Fibroblast of skin of abdomen (primary cell): ENCODE results near the gene CMKLR1.

Source experiments
- DNase-seq: peaks from one replicate; pipeline ENCODE4 v3.0.0-alpha.2; 2013

Gene CMKLR1

DNA sequence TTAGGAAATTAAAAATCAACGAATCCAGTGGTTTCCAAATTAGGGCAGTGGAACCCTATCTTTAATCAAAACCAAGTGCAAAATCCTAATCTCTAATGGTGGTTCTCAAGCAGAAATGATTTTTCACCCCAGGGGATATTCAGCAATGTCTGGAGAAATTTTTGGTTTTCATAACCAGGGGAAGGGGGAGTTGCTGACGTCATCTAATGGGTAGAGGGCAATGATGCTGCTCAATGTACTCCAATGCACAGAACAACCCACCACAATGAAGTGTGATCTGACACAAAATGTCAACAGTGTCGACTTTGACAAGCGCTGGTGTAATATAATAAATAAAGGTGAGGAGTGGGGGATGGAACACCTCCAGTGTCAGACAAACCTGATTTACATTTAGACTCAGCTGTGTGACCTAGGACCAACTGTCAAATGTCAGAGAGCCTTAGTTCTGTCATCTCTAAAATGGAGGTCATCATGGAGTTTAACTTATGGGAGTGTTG, 81.5 kb downstream of the CMKLR1 start:
- no peak for DNase-seq

DNA sequence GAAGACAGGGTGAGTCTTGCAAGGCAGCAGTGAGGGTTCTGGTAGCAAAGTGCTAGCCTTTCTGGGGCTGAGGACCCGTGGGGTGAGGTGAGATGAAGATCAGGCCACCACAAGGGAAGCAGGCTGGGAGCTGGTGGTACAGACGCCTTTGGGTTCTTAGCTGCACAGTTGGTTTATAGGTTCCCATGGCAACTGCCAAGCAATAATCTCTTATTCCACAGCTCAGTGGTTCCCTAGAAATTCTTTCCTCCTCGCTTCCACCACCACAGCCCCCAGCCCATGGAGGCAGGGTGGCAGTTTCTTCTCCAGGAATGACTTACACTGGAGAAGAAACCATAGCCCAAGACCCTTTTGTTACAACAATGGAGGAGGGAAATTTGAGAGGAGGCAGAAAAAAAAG, 82.1 kb downstream of the CMKLR1 start:
- no peak for DNase-seq

DNA sequence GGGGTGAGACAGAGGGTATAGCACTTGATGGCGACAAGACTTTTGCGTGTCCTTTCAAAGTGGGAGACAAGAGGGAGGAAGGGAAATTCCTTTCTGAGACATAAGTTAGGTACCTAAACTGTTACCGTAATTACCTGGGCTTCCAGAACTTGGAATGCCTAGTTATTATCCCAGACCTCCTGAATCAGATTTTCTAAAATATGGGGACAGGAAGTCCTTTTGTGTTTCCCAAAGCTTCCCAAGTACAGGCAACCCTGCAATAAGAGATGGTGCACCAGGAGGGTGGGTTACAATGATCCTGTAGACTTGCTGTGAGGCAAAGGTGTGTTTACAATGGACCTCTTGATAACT, 83.9 kb downstream of the CMKLR1 start:
- DNase-seq = no peak

DNA sequence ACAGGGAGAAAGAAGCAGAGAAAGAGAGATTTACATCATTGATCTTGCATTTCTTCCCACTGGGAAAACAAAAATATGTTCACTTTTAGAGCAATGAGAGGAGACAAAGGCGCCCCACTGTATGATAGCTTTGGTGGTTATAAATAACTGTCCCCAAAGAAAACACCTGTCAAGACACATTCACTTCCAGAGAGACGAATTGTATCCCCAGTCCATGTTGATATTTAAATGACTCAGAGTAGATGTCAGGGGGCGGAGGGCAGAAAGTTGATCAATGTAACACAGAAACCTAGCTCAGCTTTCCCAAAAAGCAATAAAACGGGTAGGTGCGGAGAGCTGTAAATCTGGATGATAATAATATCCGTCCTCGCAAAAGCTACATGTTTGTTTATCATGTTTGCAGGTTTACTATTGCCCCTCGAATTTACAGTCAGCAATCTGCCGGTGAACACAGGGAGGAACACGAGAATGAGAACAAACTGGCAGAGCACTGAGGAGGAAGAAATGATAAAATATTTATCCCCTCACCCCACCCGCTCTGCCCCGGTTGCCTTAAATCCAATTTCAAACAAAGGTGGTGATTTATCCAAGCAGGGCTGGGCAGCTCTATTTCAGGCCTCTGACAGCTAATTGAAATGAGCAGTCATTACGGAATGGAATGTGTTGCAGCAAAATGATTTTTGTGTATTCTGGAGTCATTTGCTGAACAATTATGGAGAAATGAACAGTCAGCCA, 84.4 kb downstream of the CMKLR1 start:
- DNase-seq = no peak

DNA sequence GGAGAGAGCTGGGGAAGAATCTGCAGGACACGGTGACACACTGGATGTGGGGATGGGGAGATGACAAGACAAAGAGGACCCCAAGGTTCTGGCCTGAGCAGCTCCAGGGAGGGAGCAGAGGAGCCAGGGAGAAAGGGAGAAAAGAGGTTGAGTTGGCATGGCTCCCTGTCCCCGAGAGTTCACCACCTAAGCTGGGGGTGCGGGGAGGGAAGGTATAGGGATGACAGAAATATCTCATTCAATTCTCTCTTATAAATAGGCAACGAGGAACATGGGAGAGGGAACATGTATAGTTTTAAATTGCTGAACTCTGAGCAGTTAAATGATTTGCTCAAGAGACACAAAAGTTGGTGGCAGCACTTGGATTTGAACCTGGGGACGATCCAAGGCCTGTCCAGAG, 85.1 kb downstream of the CMKLR1 start:
- DNase-seq = no peak

DNA sequence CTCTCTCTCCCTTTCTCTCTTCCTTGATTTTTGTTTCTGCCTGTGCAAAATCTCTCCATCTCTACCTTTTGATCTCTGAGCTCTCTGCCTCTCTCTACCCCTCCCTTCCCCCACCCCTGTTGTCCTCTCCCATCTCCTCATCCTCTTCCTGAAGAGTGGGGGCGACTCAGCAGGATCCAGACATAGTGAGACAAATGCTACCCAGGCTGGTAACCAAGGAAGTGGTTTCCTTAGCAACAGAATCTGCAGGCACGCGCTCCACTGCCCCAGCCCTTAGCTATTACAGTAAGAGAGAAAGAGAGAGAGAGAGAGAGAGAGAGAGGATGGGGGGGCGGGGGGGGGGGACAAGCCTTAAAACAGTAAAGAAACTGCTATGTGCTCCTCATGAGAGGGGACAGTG, 85.6 kb downstream of the CMKLR1 start:
- no peak for DNase-seq

DNA sequence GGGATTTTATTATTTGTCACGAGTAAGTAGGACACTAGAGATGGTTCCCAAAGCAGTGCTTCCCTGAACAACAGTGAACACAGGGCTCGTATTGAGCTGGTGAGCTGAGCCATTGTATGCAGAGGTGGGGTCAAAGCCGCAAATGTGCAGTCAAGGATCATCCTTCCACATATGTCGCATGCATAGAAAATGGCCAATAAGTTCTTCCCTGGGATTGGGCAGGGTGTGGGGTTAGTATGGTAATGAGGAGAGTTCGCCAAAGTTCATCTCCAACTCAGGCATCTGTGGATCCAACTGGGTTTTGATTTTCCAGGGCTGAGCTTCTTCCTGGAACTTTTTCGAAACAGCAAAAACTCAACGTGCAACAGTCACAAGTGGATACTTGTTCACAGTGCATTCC, 86.6 kb downstream of the CMKLR1 start:
- no peak for DNase-seq

DNA sequence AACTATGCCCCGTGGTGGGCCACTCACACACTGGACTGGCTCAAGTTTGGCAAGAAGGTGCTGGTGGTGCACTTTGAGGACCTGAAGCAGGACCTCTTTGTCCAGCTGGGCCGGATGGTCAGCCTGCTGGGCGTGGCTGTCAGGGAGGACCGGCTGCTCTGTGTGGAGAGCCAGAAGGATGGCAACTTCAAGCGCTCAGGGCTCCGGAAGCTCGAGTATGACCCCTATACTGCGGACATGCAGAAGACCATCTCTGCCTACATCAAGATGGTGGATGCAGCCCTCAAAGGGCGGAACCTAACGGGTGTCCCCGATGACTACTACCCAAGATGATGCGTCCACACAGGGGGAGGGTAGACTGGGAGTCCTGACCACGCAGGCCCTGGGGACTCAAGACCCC, 91.1 kb downstream of the CMKLR1 start:
- no peak for DNase-seq

DNA sequence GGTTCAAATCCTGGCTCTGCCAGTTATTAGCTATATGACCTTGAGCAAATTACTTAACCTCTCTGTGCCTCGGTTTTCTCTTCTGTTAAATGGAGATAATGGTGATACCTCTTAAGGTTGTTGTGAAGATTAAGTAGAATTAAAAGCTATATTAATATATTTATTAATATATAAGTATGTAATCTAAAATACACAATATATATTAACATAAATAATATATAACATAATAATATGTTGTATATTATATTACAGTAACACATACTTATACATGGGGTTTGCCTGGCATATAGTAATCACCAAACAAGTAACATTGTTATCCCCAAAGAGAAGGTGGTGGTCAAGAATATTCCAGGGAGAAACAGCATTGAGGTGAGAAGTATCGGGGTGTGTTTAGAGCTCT, 92.0 kb downstream of the CMKLR1 start:
- no peak for DNase-seq

DNA sequence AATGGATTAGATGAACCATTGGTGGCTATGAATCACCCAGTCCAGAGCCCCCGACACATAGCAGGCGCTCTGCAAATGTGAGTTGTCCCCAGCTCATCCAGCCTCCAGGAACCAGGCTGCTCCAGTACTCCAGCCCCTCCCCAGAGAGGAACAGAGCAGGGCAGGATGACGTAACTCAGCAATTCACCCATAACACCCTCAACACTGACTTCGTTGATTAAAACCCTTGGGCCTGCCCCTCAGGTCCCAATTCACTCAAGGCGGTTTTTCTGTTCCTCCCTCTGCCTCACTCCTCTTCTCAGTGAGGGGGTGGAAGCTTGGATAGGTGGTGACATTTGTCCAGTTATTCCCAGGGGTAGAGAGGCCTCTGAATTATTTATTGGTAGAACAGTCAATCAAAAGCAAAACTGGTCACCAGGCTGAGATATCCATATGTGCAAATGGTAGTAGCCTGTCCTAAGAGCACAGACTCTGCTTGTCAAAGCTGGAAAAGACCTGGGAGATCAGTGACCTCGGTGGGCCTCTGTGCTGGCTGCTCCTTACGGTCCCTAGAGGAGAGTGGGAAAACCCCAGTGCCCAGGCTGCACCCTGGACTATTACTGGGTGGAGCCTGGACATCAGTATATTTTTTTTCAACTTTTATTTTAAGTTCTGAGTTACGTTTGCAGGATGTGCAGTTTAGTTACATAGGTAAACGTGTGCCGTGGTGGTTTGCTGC, 97.0 kb downstream of the CMKLR1 start:
- DNase-seq = no peak

DNA sequence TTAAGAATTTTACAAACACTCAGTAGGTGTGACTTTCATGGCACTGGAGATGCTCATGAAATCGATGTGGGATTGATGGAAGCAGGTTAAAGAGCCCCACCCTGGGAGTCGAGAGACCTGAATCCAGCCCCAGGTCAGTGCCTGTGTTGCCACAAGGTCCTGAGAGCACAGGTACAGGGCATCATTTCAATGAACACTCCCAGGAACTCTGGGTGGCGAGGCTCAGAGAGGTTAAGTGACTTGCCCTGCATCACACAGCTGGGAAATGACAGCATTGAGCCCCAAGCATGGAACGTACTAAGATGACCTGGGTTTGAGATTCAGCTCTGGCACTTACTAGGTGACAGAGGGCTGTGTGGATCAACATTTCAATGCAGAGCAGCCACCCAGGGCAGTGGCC, 98.2 kb downstream of the CMKLR1 start:
- DNase-seq = no peak

DNA sequence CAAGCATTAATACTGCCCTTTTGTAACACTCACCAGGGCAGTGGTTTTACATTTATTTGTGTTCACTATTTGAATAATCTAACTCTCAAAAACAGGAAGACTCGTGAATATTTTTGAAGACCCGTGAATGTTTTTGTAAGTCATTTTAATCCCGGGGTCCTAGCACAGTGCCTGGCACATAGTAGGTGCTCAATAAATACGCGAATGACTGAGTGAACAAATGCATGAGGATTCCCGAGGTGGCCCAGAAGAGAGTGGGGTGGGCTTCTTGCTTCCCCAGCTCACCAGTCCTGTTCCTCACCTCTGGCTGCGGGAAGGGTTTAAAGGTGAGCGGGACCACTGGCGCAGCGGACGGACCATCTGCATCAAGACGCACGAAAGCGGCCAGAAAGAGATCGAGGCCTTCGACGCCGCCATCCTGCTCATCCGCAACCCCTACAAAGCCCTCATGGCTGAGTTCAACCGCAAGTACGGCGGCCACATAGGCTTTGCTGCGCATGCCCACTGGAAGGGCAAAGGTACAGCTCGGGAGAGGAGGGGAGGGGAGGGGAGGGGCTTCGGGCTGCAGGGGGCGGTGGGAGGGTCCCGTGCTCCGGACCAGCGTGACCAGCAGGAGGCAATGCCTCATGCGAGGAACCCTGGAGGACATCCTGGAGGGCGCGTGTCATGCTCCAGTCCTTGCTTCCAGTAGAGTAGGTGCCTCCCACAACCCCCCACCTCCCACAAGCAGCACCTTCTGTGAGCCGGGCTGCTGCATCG, 98.9 kb downstream of the CMKLR1 start:
- no peak for DNase-seq

DNA sequence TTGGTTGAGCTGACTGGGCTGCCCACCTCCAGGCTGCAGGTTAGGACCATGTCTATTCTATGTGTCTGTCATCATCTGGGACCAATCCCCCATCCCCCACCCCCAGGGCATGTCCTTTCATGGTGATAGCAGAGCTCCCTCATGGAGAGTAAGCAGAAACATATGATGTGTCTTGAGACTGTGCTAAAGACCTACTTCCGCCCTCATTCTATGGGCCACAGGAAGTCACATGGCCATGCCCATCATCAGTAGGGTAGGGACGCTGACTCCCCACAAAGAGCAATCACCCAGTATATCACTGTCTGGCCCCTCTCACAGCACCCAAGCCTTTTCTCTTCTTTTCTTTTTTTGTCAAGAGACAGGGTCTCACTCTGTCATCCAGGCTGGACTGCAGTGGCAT, 99.7 kb downstream of the CMKLR1 start:
- no peak for DNase-seq

DNA sequence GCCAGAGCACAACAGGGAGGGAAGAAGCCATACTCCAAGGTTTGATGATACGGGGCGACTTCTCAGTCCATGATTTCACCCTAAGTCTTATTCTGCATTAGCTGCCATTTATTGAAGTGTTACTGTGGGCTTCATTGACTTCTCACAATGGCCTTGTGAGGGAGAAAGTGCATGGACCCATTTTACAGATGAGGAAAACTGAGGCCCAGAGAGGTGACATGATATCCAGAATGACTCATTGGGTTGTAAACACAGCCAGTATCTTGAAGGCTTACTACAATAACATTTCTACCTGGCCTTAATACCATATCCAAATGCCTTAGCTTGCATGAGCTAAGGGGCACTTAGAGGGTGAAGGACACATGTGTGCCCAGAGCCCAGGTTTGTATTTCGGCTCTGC, 100.6 kb downstream of the CMKLR1 start:
- no peak for DNase-seq
